ENCODE results near the gene LRP11.

- TF ChIP-seq CTCF (IDR thresholded peaks at IDR 0.05) (no peak), EP300 (IDR thresholded peaks at IDR 0.05) (no peak)
These were observed 41.3 kb upstream of the LRP11 start for GRCh38 chr6:149905371-149905910.
